Measurements from ENCODE around the gene KLK6.

GRCh38 chr19:50949861-50950260 is 19.5 kb downstream of the KLK6 start:
- no peak for TF ChIP-seq CTCF (IDR thresholded peaks at IDR 0.05)
- TF ChIP-seq POLR2AphosphoS5 (IDR thresholded peaks at IDR 0.05; ENCODE audit: low read depth, low read length): no peak
- TF ChIP-seq REST (IDR thresholded peaks at IDR 0.05; ENCODE audit: insufficient read depth in 1 of 2, low read depth in 2 of 2, low read length in 1 of 2): no peak
- TF ChIP-seq SIN3A (IDR thresholded peaks at IDR 0.05; ENCODE audit: borderline replicate concordance, insufficient read depth, low read depth, low read length): no peak

Measured in Panc1 (cell line).